GM19193 (cell line): Measurements from ENCODE around the gene BRWD1.

Experiments
- POLR2A ChIP-seq: IDR thresholded peaks from 4 replicates; pipeline ENCODE4 v1.6.1; 2011; ENCODE audit not compliant: insufficient read depth, insufficient read length; ENCODE audit errors: extremely low read depth

Gene BRWD1

GRCh38 chr21:39339231-39339630 lies 25.8 kb upstream of the BRWD1 start:
- TF ChIP-seq POLR2A = no peak

GRCh38 chr21:39336457-39337008 lies 23.1 kb upstream of the BRWD1 start:
- no peak for TF ChIP-seq POLR2A

GRCh38 chr21:39334611-39335010 lies 21.2 kb upstream of the BRWD1 start:
- no peak for TF ChIP-seq POLR2A

- TF ChIP-seq POLR2A = no peak
Measured at GRCh38 chr21:39332175-39332574, 18.7 kb upstream of the BRWD1 start.

GRCh38 chr21:39330001-39330400 lies 16.6 kb upstream of the BRWD1 start:
- TF ChIP-seq POLR2A = no peak

- TF ChIP-seq POLR2A = no peak
Measured at GRCh38 chr21:39327727-39328126, 14.3 kb upstream of the BRWD1 start.

GRCh38 chr21:39326607-39327307 lies 13.3 kb upstream of the BRWD1 start:
- no peak for TF ChIP-seq POLR2A

GRCh38 chr21:39325458-39325857 lies 12.0 kb upstream of the BRWD1 start:
- no peak for TF ChIP-seq POLR2A

- TF ChIP-seq POLR2A = no peak
Measured at GRCh38 chr21:39321424-39321823, 8.0 kb upstream of the BRWD1 start.

GRCh38 chr21:39319814-39320332 lies 6.4 kb upstream of the BRWD1 start:
- TF ChIP-seq POLR2A = no peak

- TF ChIP-seq POLR2A = no peak
Measured at GRCh38 chr21:39319251-39319756, 5.9 kb upstream of the BRWD1 start.

GRCh38 chr21:39318091-39318959 lies 4.9 kb upstream of the BRWD1 start:
- TF ChIP-seq POLR2A = no peak

- no peak for TF ChIP-seq POLR2A
Measured at GRCh38 chr21:39317134-39318090, 4.0 kb upstream of the BRWD1 start.

GRCh38 chr21:39316729-39317128 lies 3.3 kb upstream of the BRWD1 start:
- TF ChIP-seq POLR2A = no peak
